ENCODE results near the gene SND1. TPM values are rescaled to one million over a fixed set of nuclear protein-coding genes. Genes with fewer than 3 reads are reported as not detected.

SND1 gene
- total and polyA plus RNA-seq, 12 donors = 58.9 to 266 (median 132) TPM

DNA sequence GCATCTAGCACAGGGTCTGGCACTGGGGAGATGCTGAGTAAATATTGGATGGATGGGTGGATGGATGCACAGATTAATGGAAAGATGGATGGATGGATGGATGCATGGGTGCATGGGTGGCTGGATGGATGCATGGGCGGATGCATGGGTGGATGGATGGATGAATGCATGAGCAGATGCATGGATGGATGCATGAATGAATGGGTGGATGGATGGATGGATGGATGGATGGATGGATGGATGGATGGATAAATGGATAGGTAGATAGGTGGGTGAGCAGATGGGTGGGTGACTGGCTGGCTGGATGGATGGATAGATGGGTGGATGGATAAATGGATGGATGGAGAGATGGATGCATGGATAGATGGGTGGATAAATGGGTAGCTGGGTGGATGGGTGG, 39.7 kb upstream of the SND1 start:
- 74 to 83% (median 79%) methylated on average over 1 of the region's 1 CpG for WGBS, 4 donors
- H3K4me1 ChIP-seq (replicated peaks in 1 of 2) = no peaks in the 10 kb centered on the region
- no peaks in the 10 kb centered on the region for H3K27me3 ChIP-seq
- H3K27ac ChIP-seq = no peak overlapping the region
- no peaks in the 10 kb centered on the region for H3K9me3 ChIP-seq (replicated peaks in 1 of 3)
- no peak for DNase-seq
- H3K4me3 ChIP-seq = no peak overlapping the region
- H3K36me3 ChIP-seq (replicated peaks in 1 of 2) = no peaks in the 10 kb centered on the region
- TF ChIP-seq, protein P1, sequence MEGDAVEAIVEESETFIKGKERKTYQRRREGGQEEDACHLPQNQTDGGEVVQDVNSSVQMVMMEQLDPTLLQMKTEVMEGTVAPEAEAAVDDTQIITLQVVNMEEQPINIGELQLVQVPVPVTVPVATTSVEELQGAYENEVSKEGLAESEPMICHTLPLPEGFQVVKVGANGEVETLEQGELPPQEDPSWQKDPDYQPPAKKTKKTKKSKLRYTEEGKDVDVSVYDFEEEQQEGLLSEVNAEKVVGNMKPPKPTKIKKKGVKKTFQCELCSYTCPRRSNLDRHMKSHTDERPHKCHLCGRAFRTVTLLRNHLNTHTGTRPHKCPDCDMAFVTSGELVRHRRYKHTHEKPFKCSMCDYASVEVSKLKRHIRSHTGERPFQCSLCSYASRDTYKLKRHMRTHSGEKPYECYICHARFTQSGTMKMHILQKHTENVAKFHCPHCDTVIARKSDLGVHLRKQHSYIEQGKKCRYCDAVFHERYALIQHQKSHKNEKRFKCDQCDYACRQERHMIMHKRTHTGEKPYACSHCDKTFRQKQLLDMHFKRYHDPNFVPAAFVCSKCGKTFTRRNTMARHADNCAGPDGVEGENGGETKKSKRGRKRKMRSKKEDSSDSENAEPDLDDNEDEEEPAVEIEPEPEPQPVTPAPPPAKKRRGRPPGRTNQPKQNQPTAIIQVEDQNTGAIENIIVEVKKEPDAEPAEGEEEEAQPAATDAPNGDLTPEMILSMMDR (IDR thresholded peaks at IDR 0.05) = no peak
- no peak for TF ChIP-seq POLR2A (IDR thresholded peaks at IDR 0.05)
- intact Hi-C loops (cut with DNase I) = no loop called here

DNA sequence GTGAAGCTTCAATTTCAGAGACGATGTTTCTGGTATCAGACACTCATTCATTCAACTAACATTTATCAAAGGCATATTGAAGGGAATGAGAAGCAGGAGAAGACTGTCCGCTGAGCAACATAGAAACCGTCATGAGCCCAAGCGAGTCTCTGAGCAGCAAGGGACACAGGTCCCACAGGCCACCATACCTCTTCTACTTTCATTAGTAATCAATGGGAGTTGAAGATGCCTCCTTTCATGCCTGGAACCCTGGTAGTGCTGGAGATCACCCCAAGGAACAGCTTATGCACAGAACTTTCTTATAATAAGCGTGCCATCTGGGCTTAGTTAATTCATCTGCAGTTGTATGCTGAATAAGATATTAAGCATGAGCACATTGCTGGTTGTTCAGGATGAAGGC, 35.3 kb upstream of the SND1 start:
- DNase-seq = no peak
- WGBS, 4 donors = 78 to 88% (median 86%) methylated on average over 5 of the region's 5 CpGs
- Histone ChIP-seq H3K27ac (no peak overlapping the region), H3K27me3 (peaks cover 20% of the 10 kb centered on the region), H3K4me3 (no peak overlapping the region), H3K9me3 (replicated peaks in 1 of 3) (no peaks in the 10 kb centered on the region), H3K36me3 (replicated peaks in 1 of 2) (no peaks in the 10 kb centered on the region), H3K4me1 (replicated peaks in 1 of 2) (no peaks in the 10 kb centered on the region)
- no peak for TF ChIP-seq POLR2A (IDR thresholded peaks at IDR 0.05)
- TF ChIP-seq, protein P1 (IDR thresholded peaks at IDR 0.05) = no peak
- intact Hi-C loops (cut with DNase I) = no loop called here

DNA sequence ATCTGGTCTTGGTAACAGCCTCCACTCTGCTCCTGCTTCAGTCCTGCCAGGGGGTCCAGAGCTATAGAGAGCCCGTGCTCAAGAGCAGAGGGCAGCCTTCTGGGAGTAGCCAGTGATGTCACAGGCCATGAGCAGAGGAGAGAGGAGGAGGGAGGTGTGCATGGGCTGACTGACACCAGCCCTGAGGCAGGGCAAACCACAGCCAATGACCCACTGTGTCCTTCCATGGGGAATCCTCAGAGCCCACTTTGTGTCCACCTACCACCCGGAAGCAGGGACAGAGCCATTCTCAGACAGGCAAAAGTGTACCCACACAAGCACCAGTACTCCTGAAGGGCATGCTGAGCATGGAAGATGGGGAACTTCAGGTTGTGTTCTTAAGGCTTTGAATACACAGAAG, 34.0 kb upstream of the SND1 start, which contains the start of gene PAX4:
PAX4 (minus strand) TSS at position 101 of the 400 bp plus-strand sequence. CDS start 2,214 bp downstream, outside the sequence.
- 33 to 59% (median 45%) methylated on average over 2 of the region's 2 CpGs for WGBS, 4 donors
- no peak for TF ChIP-seq POLR2A (IDR thresholded peaks at IDR 0.05)
- TF ChIP-seq, protein P1 (IDR thresholded peaks at IDR 0.05) = no peak
- H3K27ac ChIP-seq = no peak within 1 kb of the TSS
- peaks cover 20% of the 10 kb centered on the region for H3K27me3 ChIP-seq
- H3K9me3 ChIP-seq (replicated peaks in 1 of 3) = no peaks in the 10 kb centered on the region
- no peak for DNase-seq
- H3K4me1 ChIP-seq (replicated peaks in 1 of 2) = no peaks in the 10 kb centered on the region
- intact Hi-C loops (cut with DNase I) = no loop called here
- no peak within 1 kb of the TSS for H3K4me3 ChIP-seq
- no peaks in the 10 kb centered on the region for H3K36me3 ChIP-seq (replicated peaks in 1 of 2)

DNA sequence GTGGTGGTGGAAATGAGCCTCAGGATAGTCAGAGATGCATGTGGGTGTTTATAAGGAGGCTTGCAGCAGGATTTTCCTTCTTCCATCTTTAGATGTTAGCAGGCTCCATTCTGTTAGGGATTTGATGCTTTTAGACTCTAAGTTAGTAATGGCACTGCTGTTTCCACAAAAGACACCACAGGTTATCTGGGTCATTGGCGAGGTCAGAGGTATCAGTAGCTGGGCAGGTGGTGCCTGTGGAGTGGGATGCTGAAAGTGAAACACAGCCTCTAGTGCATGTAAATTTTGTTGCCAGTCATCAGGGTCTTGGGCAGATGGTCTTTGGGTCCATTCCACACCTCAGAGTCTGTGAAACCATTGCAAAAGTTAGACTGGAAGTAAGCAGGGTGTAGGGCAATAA, 33.2 kb upstream of the SND1 start:
- no peaks in the 10 kb centered on the region for H3K4me1 ChIP-seq (replicated peaks in 1 of 2)
- H3K27me3 ChIP-seq = peaks cover 20% of the 10 kb centered on the region
- no peaks in the 10 kb centered on the region for H3K36me3 ChIP-seq (replicated peaks in 1 of 2)
- intact Hi-C loops (cut with DNase I) = no loop called here
- H3K27ac ChIP-seq = no peak overlapping the region
- H3K9me3 ChIP-seq (replicated peaks in 1 of 3) = no peaks in the 10 kb centered on the region
- WGBS, 4 donors = 57 to 83% (median 58%) methylated on average over 1 of the region's 1 CpG
- no peak for DNase-seq
- no peak for TF ChIP-seq POLR2A (IDR thresholded peaks at IDR 0.05)
- TF ChIP-seq, protein P1 (IDR thresholded peaks at IDR 0.05) = no peak
- H3K4me3 ChIP-seq = no peak overlapping the region
